GM19193 (cell line): Measurements from ENCODE around the gene ADAMTS16.

ENCODE experiments used
- POLR2A ChIP-seq: IDR thresholded peaks from 4 replicates; pipeline ENCODE4 v1.6.1; 2011; ENCODE audit not compliant: insufficient read depth, insufficient read length; ENCODE audit errors: extremely low read depth

ADAMTS16 gene

DNA sequence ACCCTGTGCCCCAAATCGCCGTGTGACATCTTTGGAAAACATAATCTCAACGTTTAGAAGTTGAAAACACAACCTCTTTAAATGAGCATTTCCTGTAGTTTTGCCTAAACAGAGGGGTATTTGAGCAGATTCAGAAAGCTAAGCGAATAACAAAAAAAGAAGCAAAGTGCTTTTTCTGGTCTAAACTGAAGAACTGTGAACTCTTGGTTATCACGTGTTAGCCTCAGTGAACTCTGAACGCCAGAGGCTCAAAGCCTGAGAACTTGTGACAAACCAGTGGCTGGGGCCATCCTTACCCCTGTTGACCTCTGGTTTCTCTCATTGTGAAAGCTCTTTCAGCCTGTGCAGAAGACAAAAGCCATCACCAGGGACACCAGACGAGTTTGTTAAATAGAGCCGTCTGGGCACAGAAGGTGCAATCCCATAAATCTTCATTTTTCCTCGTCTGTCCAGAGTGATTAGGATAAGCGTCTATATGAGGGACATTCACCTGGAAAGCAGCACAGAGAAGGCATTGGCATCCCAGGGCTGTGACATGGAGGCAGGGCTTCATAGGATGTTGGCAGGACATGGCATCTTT, 220.9 kb downstream of the ADAMTS16 start:
- no peak for TF ChIP-seq POLR2A

DNA sequence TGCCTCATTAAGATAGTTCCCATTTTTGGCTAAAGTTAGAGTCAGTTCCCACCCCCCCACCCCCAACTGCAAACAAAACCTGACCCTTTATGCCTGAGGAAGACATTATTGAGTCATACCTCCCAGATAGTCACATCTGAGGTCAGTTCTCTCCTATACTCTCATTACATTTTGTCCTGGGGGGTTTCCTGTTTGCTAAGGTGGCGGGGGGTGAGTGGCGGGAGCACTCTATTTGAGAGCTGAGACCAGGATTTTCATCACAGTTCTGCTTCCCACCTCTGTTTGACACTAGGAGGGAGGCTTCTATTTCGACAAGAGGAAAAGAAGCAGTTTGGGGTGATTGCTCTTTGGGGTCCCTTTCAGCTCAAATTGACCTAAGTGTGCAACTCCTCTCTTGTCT, 222.9 kb downstream of the ADAMTS16 start:
- TF ChIP-seq POLR2A: no peak

GRCh38 chr5:5364932-5365331, 224.8 kb downstream of the ADAMTS16 start:
- TF ChIP-seq POLR2A: no peak

DNA sequence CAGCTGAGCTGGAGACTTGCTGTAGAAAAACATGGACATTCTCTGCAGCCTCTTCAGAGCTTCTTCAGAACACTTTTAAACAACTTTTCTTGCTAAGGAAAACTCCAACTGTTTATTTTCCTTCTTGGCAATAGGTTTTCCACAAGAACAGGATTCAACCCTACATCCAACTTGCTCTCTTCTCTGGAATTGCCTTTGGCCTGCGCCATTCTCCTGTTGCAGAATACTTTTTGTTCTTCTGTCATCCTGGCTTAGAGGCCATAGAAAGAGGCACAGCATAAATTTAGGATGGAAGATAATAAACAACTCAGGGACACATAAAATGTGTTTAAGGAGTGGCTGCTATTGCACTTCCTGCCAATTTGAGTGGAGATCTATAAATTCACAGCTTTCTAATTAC, 227.6 kb downstream of the ADAMTS16 start:
- TF ChIP-seq POLR2A: no peak

DNA sequence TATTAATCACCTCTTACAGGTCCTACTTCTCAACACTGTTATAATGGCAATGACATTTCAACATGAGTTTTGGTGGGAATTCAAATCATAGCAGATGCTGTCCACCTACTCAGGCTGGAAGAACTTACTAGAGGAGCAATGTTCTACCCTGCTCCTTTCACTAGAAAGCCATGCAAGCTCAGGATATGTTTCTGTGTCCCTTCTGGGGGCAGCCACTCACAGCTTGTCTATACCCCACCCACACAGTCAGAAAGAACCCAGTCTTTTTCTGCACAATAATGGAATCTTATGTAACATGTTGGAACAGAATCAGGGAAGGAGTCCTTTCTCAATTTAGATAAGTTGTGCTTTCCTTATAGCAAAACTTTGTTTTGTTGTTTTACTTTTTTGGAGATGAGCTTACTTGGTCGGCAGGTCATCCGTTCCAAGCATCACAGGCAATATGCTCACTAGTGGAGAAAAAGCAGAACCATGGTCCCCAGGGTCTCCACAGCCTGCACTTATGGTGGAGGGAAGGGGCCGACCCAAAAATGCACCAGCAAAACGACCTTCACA, 229.0 kb downstream of the ADAMTS16 start:
- TF ChIP-seq POLR2A: no peak
